Panc1 (cell line): ENCODE measurements around the gene VWF. TPM values are rescaled to one million over a fixed set of nuclear protein-coding genes. Genes with fewer than 3 reads are reported as not detected.

Experiments
- ATAC-seq: fragments of 200-7000 bp; cut with Tn5 transposase; 2 replicates; pipeline ENCODE4 v1.9.1; 2020; ENCODE audit warnings: mild to moderate bottlenecking, moderate library complexity
- BruUV-seq: library from RNA; stranded (reverse); fragments of 400-500 nt; replicated peaks from 2 replicates; lab custom pipeline; 2021; lab: Mats Ljungman, UMichigan
- CTCF ChIA-PET: fragments of 300-600 bp; sonication (Branson Sonifier 250); formaldehyde crosslinking; loops from one replicate; lab custom pipeline; 2022; ENCODE audit warnings: antibody characterized with exemption; lab: Charles Lee
- POLR2A ChIA-PET: fragments of 300-600 bp; sonication (Branson Sonifier 250); formaldehyde crosslinking; loops from one replicate; lab custom pipeline; 2022; ENCODE audit warnings: antibody characterized with exemption; lab: Charles Lee
- DNase-seq: peaks from one replicate; pipeline ENCODE4 v3.0.0-alpha.2; 2010; ENCODE audit warnings: low read depth, low spot score
- H3K27ac ChIP-seq: 2 replicates; pipeline ENCODE4 v1.5.1; 2011; ENCODE audit warnings: mild to moderate bottlenecking, low read length, inconsistent platforms
- H3K27me3 ChIP-seq: fragments of 200-500 bp; sonication (Bioruptor generic); 2 replicates; pipeline ENCODE4 v1.6.0; 2014; ENCODE audit warnings: low read length, inconsistent platforms; ENCODE audit not compliant: control insufficient read depth, insufficient read depth
- H3K36me3 ChIP-seq: fragments of 200-500 bp; sonication (Bioruptor generic); 2 replicates; pipeline ENCODE4 v1.5.1; 2014; ENCODE audit warnings: inconsistent platforms, mild to moderate bottlenecking, low read length, moderate library complexity; ENCODE audit not compliant: control insufficient read depth, insufficient read depth
- H3K4me1 ChIP-seq: 2 replicates; pipeline ENCODE4 v1.5.1; 2011; ENCODE audit warnings: inconsistent platforms, mild to moderate bottlenecking, low read length, moderate library complexity; ENCODE audit not compliant: control insufficient read depth, insufficient read depth
- H3K4me3 ChIP-seq, 2 experiments: 2 replicates each; pipeline ENCODE4 v1.5.1; 2011 to 2012; ENCODE audit warnings: low read depth in 2 of 2, low read length in 2 of 2, mild to moderate bottlenecking in 2 of 2, inconsistent platforms in 1 of 2, moderate library complexity in 1 of 2
- H3K9me3 ChIP-seq: fragments of 200-500 bp; sonication (Bioruptor generic); 2 replicates; pipeline ENCODE4 v1.5.1; 2014; ENCODE audit warnings: low read depth, mild to moderate bottlenecking, inconsistent platforms, low read length, moderate library complexity; ENCODE audit not compliant: control insufficient read depth, insufficient read depth
- POLR2AphosphoS5 ChIP-seq: IDR thresholded peaks from 2 replicates; pipeline ENCODE4 v1.6.1; 2012; ENCODE audit warnings: mild to moderate bottlenecking, low read depth, low read length, moderate library complexity
- REST ChIP-seq, 2 experiments: IDR thresholded peaks; 2 replicates each; pipeline ENCODE4 v1.6.1; 2011 to 2012; ENCODE audit warnings: low read depth in 2 of 2, control low read depth in 1 of 2, low read length in 1 of 2, mild to moderate bottlenecking in 1 of 2, moderate library complexity in 1 of 2; ENCODE audit not compliant: insufficient read depth in 1 of 2
- SIN3A ChIP-seq: IDR thresholded peaks from 2 replicates; pipeline ENCODE4 v1.6.1; 2012; ENCODE audit warnings: low read depth, mild to moderate bottlenecking, low read length, moderate library complexity, borderline replicate concordance; ENCODE audit not compliant: insufficient read depth
- TCF7L2 ChIP-seq: IDR thresholded peaks from 2 replicates; pipeline ENCODE4 v1.6.1; 2011; ENCODE audit warnings: mild to moderate bottlenecking, low read depth, low read length, inconsistent platforms
- in situ Hi-C: cut with HindIII; loops from 2 replicates; pipeline ENCODE4 v1.10.0; 2016; ENCODE audit warnings: low sequenced_read_pairs, low pct_unique_long_range_greater_than_20kb
- intact Hi-C: fragments of 100-400 bp; cut with micrococcal nuclease; formaldehyde crosslinking; loops from one replicate; pipeline ENCODE4 v1.10.0; 2022; ENCODE audit not compliant: unreplicated experiment
- total RNA-seq: library from RNA; stranded (reverse); gene quantifications from one replicate; pipeline ENCODE4 v1.2.1, GENCODE V29; 2021; ENCODE audit not compliant: unreplicated experiment
- TF ChIP-seq, protein P1 (sequence below): fragments of 450-650 bp; IDR thresholded peaks from 2 replicates; pipeline ENCODE4 v1.5.1; 2017; ENCODE audit warnings: mild to moderate bottlenecking

VWF gene
- total RNA-seq, 1 experiment from 2014 or later: 0.31 TPM

DNA sequence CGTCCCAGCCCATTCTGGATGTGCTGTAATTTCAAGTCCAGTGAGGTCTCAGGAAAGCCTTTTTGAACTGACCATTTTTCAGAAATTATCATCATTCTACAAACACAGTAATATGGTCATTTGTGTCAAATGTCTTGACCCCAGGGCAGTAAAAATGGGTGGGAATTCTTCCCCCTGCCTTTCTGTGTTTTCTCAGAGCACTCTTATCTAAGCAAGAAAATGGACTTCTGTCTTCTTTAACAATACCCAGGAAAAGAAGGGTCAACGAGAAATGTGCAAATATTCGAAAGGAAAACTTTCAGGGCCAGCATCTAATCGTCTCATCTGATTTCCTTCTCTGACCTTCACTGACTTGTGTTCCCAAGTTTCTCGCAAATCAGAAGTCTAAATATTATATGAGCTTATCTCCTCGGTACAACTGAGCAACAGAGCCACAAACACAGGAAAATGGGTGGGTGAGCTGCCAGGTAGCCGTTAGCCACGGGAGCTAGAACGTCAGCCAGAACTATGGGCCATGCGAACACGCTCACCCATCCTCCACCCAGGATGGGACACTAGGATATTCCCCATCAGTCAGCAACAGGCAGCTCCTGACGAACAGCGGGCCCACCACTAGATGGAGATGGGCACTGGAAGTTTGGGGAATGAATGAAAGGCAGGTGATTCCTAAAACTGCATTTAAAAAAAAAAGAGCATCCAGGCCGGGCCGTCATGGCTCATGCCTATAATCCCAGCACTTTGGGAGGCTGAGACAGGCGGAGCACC, 57.1 kb downstream of the VWF start:
- peak; percentile 77 for ATAC-seq
- H3K27me3 ChIP-seq: no peaks in the 10 kb centered on the region
- BruUV-seq: no TSS peak
- in situ Hi-C loops: no loop called here
- H3K4me3 ChIP-seq: no peak overlapping the region
- no peaks in the 10 kb centered on the region for H3K36me3 ChIP-seq
- intact Hi-C loops: no loop called here
- TF ChIP-seq, protein P1, sequence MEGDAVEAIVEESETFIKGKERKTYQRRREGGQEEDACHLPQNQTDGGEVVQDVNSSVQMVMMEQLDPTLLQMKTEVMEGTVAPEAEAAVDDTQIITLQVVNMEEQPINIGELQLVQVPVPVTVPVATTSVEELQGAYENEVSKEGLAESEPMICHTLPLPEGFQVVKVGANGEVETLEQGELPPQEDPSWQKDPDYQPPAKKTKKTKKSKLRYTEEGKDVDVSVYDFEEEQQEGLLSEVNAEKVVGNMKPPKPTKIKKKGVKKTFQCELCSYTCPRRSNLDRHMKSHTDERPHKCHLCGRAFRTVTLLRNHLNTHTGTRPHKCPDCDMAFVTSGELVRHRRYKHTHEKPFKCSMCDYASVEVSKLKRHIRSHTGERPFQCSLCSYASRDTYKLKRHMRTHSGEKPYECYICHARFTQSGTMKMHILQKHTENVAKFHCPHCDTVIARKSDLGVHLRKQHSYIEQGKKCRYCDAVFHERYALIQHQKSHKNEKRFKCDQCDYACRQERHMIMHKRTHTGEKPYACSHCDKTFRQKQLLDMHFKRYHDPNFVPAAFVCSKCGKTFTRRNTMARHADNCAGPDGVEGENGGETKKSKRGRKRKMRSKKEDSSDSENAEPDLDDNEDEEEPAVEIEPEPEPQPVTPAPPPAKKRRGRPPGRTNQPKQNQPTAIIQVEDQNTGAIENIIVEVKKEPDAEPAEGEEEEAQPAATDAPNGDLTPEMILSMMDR: peak; percentile 76
- TF ChIP-seq SIN3A (no peak), TCF7L2 (no peak)
- peak; percentile 30 for DNase-seq
- POLR2A ChIA-PET: no interaction called here
- H3K9me3 ChIP-seq: no peaks in the 10 kb centered on the region
- CTCF ChIA-PET: interaction anchor here (0.6 kb wide), 2 partner anchors 52 to 216 kb away, joined by 3 to 7 read pairs; no protein-coding TSS in a partner anchor
- no peak overlapping the region for H3K27ac ChIP-seq
- H3K4me1 ChIP-seq: no peaks in the 10 kb centered on the region

DNA sequence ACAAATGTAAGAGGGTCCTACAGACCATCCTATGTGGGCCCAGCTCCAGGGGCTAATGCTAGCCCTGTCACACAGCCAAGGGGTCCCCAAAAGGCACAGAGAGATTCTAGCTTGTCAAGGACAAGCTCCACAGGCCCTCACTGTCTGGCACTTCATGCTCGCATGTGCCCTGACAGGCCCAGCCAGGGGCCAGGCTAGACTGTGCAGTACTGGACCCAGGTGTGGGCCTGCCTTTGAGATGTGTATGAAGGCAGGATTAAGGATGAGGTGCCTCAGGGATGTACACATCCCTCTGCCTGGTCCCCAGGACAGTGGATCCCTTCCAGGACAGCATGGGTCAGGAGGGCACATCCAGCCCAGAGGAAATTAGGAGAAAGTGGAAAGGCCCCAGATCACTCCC, 57.8 kb downstream of the VWF start:
- BruUV-seq: no TSS peak
- no peak overlapping the region for H3K27ac ChIP-seq
- POLR2A ChIA-PET: no interaction called here

More for the DNA sequence above, 57.8 kb downstream of the VWF start:
- no peak for TF ChIP-seq REST (IDR thresholded peaks at IDR 0.05; ENCODE audit: insufficient read depth in 1 of 2, low read depth in 2 of 2, low read length in 1 of 2)
- TF ChIP-seq TCF7L2: no peak
- TF ChIP-seq, protein P1: no peak
- no peak for TF ChIP-seq SIN3A
- no peak for TF ChIP-seq POLR2AphosphoS5
- CTCF ChIA-PET: no interaction called here
- in situ Hi-C loops (no loop called here), intact Hi-C loops (no loop called here)
- ATAC-seq (no peak), DNase-seq (no peak)
- no peaks in the 10 kb centered on the region for H3K4me1 ChIP-seq
- H3K36me3 ChIP-seq: no peaks in the 10 kb centered on the region
- no peak overlapping the region for H3K4me3 ChIP-seq
- no peaks in the 10 kb centered on the region for H3K27me3 ChIP-seq
- H3K9me3 ChIP-seq: no peaks in the 10 kb centered on the region
